Naive thymus-derived CD8-positive, alpha-beta T cell (primary cell): ENCODE measurements around the gene FOXN3. TPM values are rescaled to one million over a fixed set of nuclear protein-coding genes. Genes with fewer than 3 reads are reported as not detected.
A peak's percentile ranks its signal among the peaks of the same experiment; 100 is the strongest.

Experiments used
- ATAC-seq, 2 donors: fragments of 150-1000 bp; cut with Tn5 transposase in 1 of 2; sonication (Bioruptor Pico), chemical (Tn5 transposase) in 1 of 2; 1 replicate in 1 of 2; 2 replicates in 1 of 2; pipeline ENCODE4 v1.10.0; 2021; ENCODE audit warnings: mild to moderate bottlenecking in 2 of 2, moderate library complexity in 2 of 2
- POLR2A ChIA-PET: fragments of 350-600 bp; sonication (Branson Sonifier 250); formaldehyde crosslinking; loops from one replicate; lab custom pipeline; 2021; ENCODE audit warnings: antibody characterized with exemption; lab: Charles Lee
- DNase-seq, 10 donors: peaks; one replicate each; pipeline versions ENCODE4 v3.0.0 to v3.0.0-alpha.2; 2020 to 2022
- H3K27ac Mint-ChIP-seq, 10 donors: one replicate each; pipeline ENCODE4 v1.8.0; 2020 to 2022; ENCODE audit warnings: mild to moderate bottlenecking in 10 of 10, mixed read lengths in 10 of 10, moderate library complexity in 4 of 10, inconsistent platforms in 1 of 10
- H3K27me3 Mint-ChIP-seq, 5 donors: one replicate each; pipeline ENCODE4 v1.8.0; 2021 to 2022; ENCODE audit warnings: mixed read lengths in 5 of 5
- H3K36me3 Mint-ChIP-seq, 3 donors: one replicate each; pipeline ENCODE4 v1.8.0; 2020 to 2022; ENCODE audit warnings: mixed read lengths in 3 of 3, mild to moderate bottlenecking in 2 of 3, inconsistent platforms in 1 of 3
- H3K4me1 Mint-ChIP-seq, 4 donors: one replicate each; pipeline ENCODE4 v1.8.0; 2021 to 2022; ENCODE audit warnings: mixed read lengths in 4 of 4
- H3K4me3 Mint-ChIP-seq, 10 donors: one replicate each; pipeline ENCODE4 v1.8.0; 2020 to 2022; ENCODE audit warnings: mild to moderate bottlenecking in 10 of 10, mixed read lengths in 10 of 10, moderate library complexity in 6 of 10, inconsistent platforms in 1 of 10
- H3K9me3 Mint-ChIP-seq, 9 donors: one replicate each; pipeline ENCODE4 v1.8.0; 2020 to 2022; ENCODE audit warnings: mixed read lengths in 9 of 9, mild to moderate bottlenecking in 3 of 9, inconsistent platforms in 1 of 9, moderate library complexity in 1 of 9
- polyA plus RNA-seq, 3 donors: library from polyadenylated mRNA; unstranded; fragments of 300-500 nt; fragmentation: Illumina TruSeq; gene quantifications; one replicate each; pipeline ENCODE4 v1.2.3, GENCODE V29; 2021
- total RNA-seq, 8 experiments: library from RNA in 2 of 8; stranded (reverse) in 2 of 8; gene quantifications; one replicate each; pipeline ENCODE4 v1.2.3 and lab custom pipeline; 2021 to 2026

FOXN3 gene
- total and polyA plus RNA-seq, 5 experiments from 2014 or later = 107 to 148 (median 125) TPM

GRCh38 chr14:89391123-89391522, 25.9 kb downstream of the FOXN3 start:
- peaks cover 0 to 17% (median 0%) of the 10 kb centered on the region in 3 donors for H3K36me3 Mint-ChIP-seq

GRCh38 chr14:89388853-89389252, 28.2 kb downstream of the FOXN3 start:
- Mint-ChIP-seq H3K36me3 (peaks cover 0 to 19% (median 0%) of the 10 kb centered on the region in 3 donors), H3K27ac (peak overlapping the region in 4 of 10 donors; percentile 58 to 82 (median 78)), H3K4me3 (no peak overlapping the region), H3K9me3 (no peaks in the 10 kb centered on the region), H3K4me1 (peaks cover 39 to 88% (median 78%) of the 10 kb centered on the region in 4 donors), H3K27me3 (no peaks in the 10 kb centered on the region)
- DNase-seq (no peak), ATAC-seq (no peak)
- POLR2A ChIA-PET = no interaction called here

More at GRCh38 chr14:89391123-89391522, 25.9 kb downstream of the FOXN3 start:
- ATAC-seq (no peak), DNase-seq (no peak)
- peak overlapping the region in 1 of 10 donors; percentile 14 for H3K27ac Mint-ChIP-seq
- POLR2A ChIA-PET = no interaction called here
- H3K27me3 Mint-ChIP-seq = no peaks in the 10 kb centered on the region
- H3K9me3 Mint-ChIP-seq = no peaks in the 10 kb centered on the region
- H3K4me3 Mint-ChIP-seq = no peak overlapping the region
- H3K4me1 Mint-ChIP-seq = peaks cover 48 to 86% (median 80%) of the 10 kb centered on the region in 4 donors

GRCh38 chr14:89387922-89388685, 28.9 kb downstream of the FOXN3 start:
- Mint-ChIP-seq H3K27me3 (no peaks in the 10 kb centered on the region), H3K9me3 (no peaks in the 10 kb centered on the region), H3K4me1 (peaks cover 35 to 87% (median 77%) of the 10 kb centered on the region in 4 donors), H3K36me3 (peaks cover 0 to 14% (median 0%) of the 10 kb centered on the region in 3 donors), H3K4me3 (peak overlapping the region in 2 of 10 donors; percentile 15 to 39), H3K27ac (peak overlapping the region in 9 of 10 donors; percentile 2 to 82 (median 43))
- DNase-seq (no peak), ATAC-seq (no peak)
- POLR2A ChIA-PET = no interaction called here

- ATAC-seq = no peak
- H3K4me3 Mint-ChIP-seq = peak overlapping the region in 1 of 10 donors; percentile 15
- peaks cover 0 to 7% (median 0%) of the 10 kb centered on the region in 9 donors for H3K9me3 Mint-ChIP-seq
These were observed 30.7 kb downstream of the FOXN3 start for GRCh38 chr14:89386212-89386886.

GRCh38 chr14:89384636-89385035, 32.4 kb downstream of the FOXN3 start:
- peaks cover 0 to 21% (median 1%) of the 10 kb centered on the region in 9 donors for H3K9me3 Mint-ChIP-seq
- POLR2A ChIA-PET = no interaction called here
- ATAC-seq (no peak), DNase-seq (no peak)
- no peaks in the 10 kb centered on the region for H3K27me3 Mint-ChIP-seq
- no peak overlapping the region for H3K4me3 Mint-ChIP-seq
- H3K4me1 Mint-ChIP-seq = peaks cover 35 to 83% (median 76%) of the 10 kb centered on the region in 4 donors
- peak overlapping the region in 7 of 10 donors; percentile 15 to 70 (median 36) for H3K27ac Mint-ChIP-seq
- peaks cover 6 to 23% (median 20%) of the 10 kb centered on the region in 3 donors for H3K36me3 Mint-ChIP-seq

More at GRCh38 chr14:89386212-89386886, 30.7 kb downstream of the FOXN3 start:
- POLR2A ChIA-PET = interaction anchor here (1.6 kb wide), 1 partner anchor 21 kb away, joined by 4 read pairs; no protein-coding TSS in a partner anchor
- H3K27ac Mint-ChIP-seq = peak overlapping the region in 4 of 10 donors; percentile 31 to 71 (median 52)
- H3K36me3 Mint-ChIP-seq = peaks cover 0 to 20% (median 10%) of the 10 kb centered on the region in 3 donors
- DNase-seq = no peak
- peaks cover 36 to 88% (median 77%) of the 10 kb centered on the region in 4 donors for H3K4me1 Mint-ChIP-seq
- no peaks in the 10 kb centered on the region for H3K27me3 Mint-ChIP-seq

GRCh38 chr14:89384023-89384422, 33.0 kb downstream of the FOXN3 start:
- Mint-ChIP-seq H3K27me3 (no peaks in the 10 kb centered on the region), H3K4me3 (no peak overlapping the region), H3K27ac (peak overlapping the region in 5 of 10 donors; percentile 19 to 76 (median 36)), H3K4me1 (peaks cover 33 to 81% (median 74%) of the 10 kb centered on the region in 4 donors), H3K36me3 (peaks cover 6 to 23% (median 21%) of the 10 kb centered on the region in 3 donors), H3K9me3 (peaks cover 0 to 21% (median 1%) of the 10 kb centered on the region in 9 donors)
- ATAC-seq (peak in 1 of 2 donors; percentile 66), DNase-seq (peak in 2 of 10 donors; percentile 55 to 71)
- POLR2A ChIA-PET = no interaction called here

GRCh38 chr14:89382901-89383845, 33.9 kb downstream of the FOXN3 start:
- peak overlapping the region in 1 of 10 donors; percentile 29 for H3K4me3 Mint-ChIP-seq
- no peaks in the 10 kb centered on the region for H3K27me3 Mint-ChIP-seq
- peaks cover 6 to 24% (median 19%) of the 10 kb centered on the region in 3 donors for H3K36me3 Mint-ChIP-seq
- H3K27ac Mint-ChIP-seq = peak overlapping the region in 8 of 10 donors; percentile 30 to 81 (median 71)
- peaks cover 32 to 81% (median 74%) of the 10 kb centered on the region in 4 donors for H3K4me1 Mint-ChIP-seq
- peaks cover 0 to 21% (median 1%) of the 10 kb centered on the region in 9 donors for H3K9me3 Mint-ChIP-seq
- no peak for ATAC-seq
- POLR2A ChIA-PET = interaction anchor here (0.7 to 0.8 kb wide), 2 partner anchors 12 to 38 kb away, joined by 3 to 4 read pairs; no protein-coding TSS in a partner anchor
- no peak for DNase-seq

GRCh38 chr14:89382487-89382886, 34.5 kb downstream of the FOXN3 start:
- Mint-ChIP-seq H3K4me3 (peak overlapping the region in 1 of 10 donors; percentile 36), H3K4me1 (peaks cover 35 to 80% (median 74%) of the 10 kb centered on the region in 4 donors), H3K27me3 (no peaks in the 10 kb centered on the region), H3K27ac (peak overlapping the region in 9 of 10 donors; percentile 2 to 81 (median 50)), H3K9me3 (peaks cover 0 to 21% (median 1%) of the 10 kb centered on the region in 9 donors), H3K36me3 (peaks cover 6 to 24% (median 24%) of the 10 kb centered on the region in 3 donors)
- ATAC-seq (no peak), DNase-seq (no peak)
- POLR2A ChIA-PET = interaction anchor here (0.7 to 0.8 kb wide), 2 partner anchors 12 to 38 kb away, joined by 3 to 4 read pairs; no protein-coding TSS in a partner anchor

- Mint-ChIP-seq H3K4me1 (peaks cover 31 to 73% (median 63%) of the 10 kb centered on the region in 4 donors), H3K36me3 (peaks cover 6 to 24% (median 20%) of the 10 kb centered on the region in 3 donors), H3K27me3 (no peaks in the 10 kb centered on the region), H3K9me3 (peaks cover 0 to 21% (median 1%) of the 10 kb centered on the region in 9 donors), H3K4me3 (peak overlapping the region in 2 of 10 donors; percentile 24), H3K27ac (peak overlapping the region in 5 of 10 donors; percentile 24 to 77 (median 37))
- POLR2A ChIA-PET = interaction anchor here (0.6 kb wide), 1 partner anchor 13 kb away, joined by 3 read pairs; no protein-coding TSS in a partner anchor
- ATAC-seq (no peak), DNase-seq (no peak)
These were observed 36.9 kb downstream of the FOXN3 start for GRCh38 chr14:89379891-89380820.

GRCh38 chr14:89379006-89379405, 38.0 kb downstream of the FOXN3 start:
- peaks cover 6 to 29% (median 21%) of the 10 kb centered on the region in 3 donors for H3K36me3 Mint-ChIP-seq
- ATAC-seq = no peak
- no peak for DNase-seq
- peaks cover 28 to 70% (median 53%) of the 10 kb centered on the region in 4 donors for H3K4me1 Mint-ChIP-seq
- POLR2A ChIA-PET = interaction anchor here (0.6 kb wide), 1 partner anchor 374 kb away, joined by 4 read pairs; no protein-coding TSS in a partner anchor
- peaks cover 0 to 21% (median 4%) of the 10 kb centered on the region in 9 donors for H3K9me3 Mint-ChIP-seq
- H3K27ac Mint-ChIP-seq = peak overlapping the region in 5 of 10 donors; percentile 44 to 79 (median 67)
- no peaks in the 10 kb centered on the region for H3K27me3 Mint-ChIP-seq
- H3K4me3 Mint-ChIP-seq = no peak overlapping the region
